SK-N-SH (cell line): ENCODE results near the gene CUL1. TPM values are rescaled to one million over a fixed set of nuclear protein-coding genes. Genes with fewer than 3 reads are reported as not detected.

Experiments used
- CTCF ChIA-PET: fragments of 300-600, 350-600 bp; formaldehyde crosslinking; extraction: SDS; loops from one replicate; lab custom pipeline; 2021; lab: Yijun Ruan, JAX
- POLR2A ChIA-PET: fragments of 350-600 bp; sonication (Branson Sonifier 250); formaldehyde crosslinking; extraction: SDS; loops from one replicate; lab custom pipeline; 2020; ENCODE audit warnings: antibody characterized with exemption, inconsistent platforms; lab: Yijun Ruan, JAX
- DNase-seq: peaks from one replicate; pipeline ENCODE4 v3.0.0; 2012
- H2AFZ ChIP-seq: fragments of 200-600 bp; sonication (generic); 2 replicates; pipeline ENCODE4 v1.8.1; 2016; ENCODE audit warnings: antibody characterized with exemption, mild to moderate bottlenecking, low read depth
- H3F3A ChIP-seq: fragments of 200-600 bp; sonication (generic); replicated peaks from 2 replicates; pipeline ENCODE3; 2016; ENCODE audit warnings: antibody characterized with exemption, mild to moderate bottlenecking; ENCODE audit not compliant: insufficient read depth
- H3K27ac ChIP-seq, 2 experiments: fragments of 200-500 bp in 1 of 2; fragments of 200-600 bp in 1 of 2; sonication (Bioruptor generic) in 1 of 2; sonication (generic), shearing (Covaris generic) in 1 of 2; 2 replicates each; pipeline versions ENCODE4 v1.5.1 to v1.6.1; 2014 to 2016; ENCODE audit warnings: low read depth in 2 of 2, inconsistent platforms in 1 of 2, low read length in 1 of 2, mild to moderate bottlenecking in 1 of 2, mixed read lengths in 1 of 2
- H3K27me3 ChIP-seq: fragments of 200-600 bp; sonication (generic), shearing (Covaris generic); 2 replicates; pipeline ENCODE4 v1.6.1; 2016; ENCODE audit warnings: mixed run types; ENCODE audit not compliant: insufficient read depth
- H3K36me3 ChIP-seq, 2 experiments: fragments of 200-500 bp in 1 of 2; fragments of 200-600 bp in 1 of 2; sonication (Bioruptor generic) in 1 of 2; sonication (generic) in 1 of 2; replicated peaks in 1 of 2; 2 replicates each; pipeline versions ENCODE3 to v1.5.1; 2014 to 2016; ENCODE audit warnings: low read length in 1 of 2, mild to moderate bottlenecking in 1 of 2; ENCODE audit not compliant: insufficient read depth in 2 of 2, control insufficient read depth in 1 of 2
- H3K4me1 ChIP-seq, 2 experiments: fragments of 200-500 bp in 1 of 2; fragments of 200-600 bp in 1 of 2; sonication (Bioruptor generic) in 1 of 2; sonication (generic), shearing (Covaris generic) in 1 of 2; 2 replicates each; pipeline versions ENCODE4 v1.5.1 to v1.6.1; 2014 to 2016; ENCODE audit warnings: low read depth in 1 of 2, low read length in 1 of 2, mixed run types in 1 of 2; ENCODE audit not compliant: insufficient read depth in 2 of 2, control insufficient read depth in 1 of 2
- H3K4me2 ChIP-seq: fragments of 200-600 bp; sonication (generic), shearing (Covaris generic); 2 replicates; pipeline ENCODE4 v1.6.1; 2017; ENCODE audit warnings: mixed run types
- H3K4me3 ChIP-seq, 2 experiments: fragments of 200-500 bp in 1 of 2; fragments of 200-600 bp in 1 of 2; sonication (Bioruptor generic) in 1 of 2; sonication (generic), shearing (Covaris generic) in 1 of 2; 2 replicates each; pipeline versions ENCODE4 v1.5.1 to v1.8.1; 2014 to 2016; ENCODE audit warnings: low read depth in 2 of 2, inconsistent platforms in 1 of 2, low read length in 1 of 2, mild to moderate bottlenecking in 1 of 2, mixed read lengths in 1 of 2, moderate library complexity in 1 of 2
- H3K79me2 ChIP-seq: fragments of 200-600 bp; sonication (generic); 2 replicates; pipeline ENCODE4 v1.8.1; 2017; ENCODE audit warnings: mild to moderate bottlenecking; ENCODE audit not compliant: insufficient read depth
- H3K9ac ChIP-seq: fragments of 200-600 bp; sonication (generic); 2 replicates; pipeline ENCODE4 v1.6.1; 2017; ENCODE audit warnings: mixed run types
- H3K9me2 ChIP-seq: fragments of 200-600 bp; sonication (generic); 2 replicates; pipeline ENCODE4 v1.6.1; 2017; ENCODE audit warnings: mixed run types
- H3K9me3 ChIP-seq: fragments of 200-600 bp; sonication (generic); 2 replicates; pipeline ENCODE4 v1.6.1; 2017; ENCODE audit warnings: mixed run types, mild to moderate bottlenecking, moderate library complexity
- H4K20me1 ChIP-seq: fragments of 200-600 bp; sonication (generic); 2 replicates; pipeline ENCODE4 v1.6.1; 2017; ENCODE audit warnings: mild to moderate bottlenecking, mixed run types; ENCODE audit not compliant: insufficient read depth
- CHD2 ChIP-seq: fragments of 150-350 bp; IDR thresholded peaks from 2 replicates; pipeline ENCODE4 v1.6.1; 2018; ENCODE audit warnings: low read length; ENCODE audit not compliant: partially characterized antibody
- EZH2phosphoT487 ChIP-seq: fragments of 200-600 bp; sonication (generic); IDR thresholded peaks from 2 replicates; pipeline ENCODE4 v1.6.1; 2017; ENCODE audit warnings: low read depth, mixed run types, mild to moderate bottlenecking, antibody characterized with exemption, moderate library complexity, borderline replicate concordance
- FOSL2 ChIP-seq: IDR thresholded peaks from 2 replicates; pipeline ENCODE4 v1.4.0; 2012; ENCODE audit warnings: low read depth, mild to moderate bottlenecking, moderate library complexity, borderline replicate concordance
- FOXJ3 ChIP-seq: sonication (generic); formaldehyde crosslinking; IDR thresholded peaks from 2 replicates; pipeline ENCODE4 v1.5.1; 2020; ENCODE audit warnings: mild to moderate bottlenecking, missing genetic modification reagents
- FOXM1 ChIP-seq: IDR thresholded peaks from 2 replicates; pipeline ENCODE4 v1.4.0; 2012; ENCODE audit warnings: low read depth, mild to moderate bottlenecking
- MEF2A ChIP-seq: IDR thresholded peaks from 2 replicates; pipeline ENCODE4 v1.4.0; 2012; ENCODE audit warnings: low read depth, borderline replicate concordance
- MXI1 ChIP-seq: IDR thresholded peaks from 2 replicates; pipeline ENCODE4 v1.6.1; 2012; ENCODE audit warnings: mild to moderate bottlenecking, low read depth, low read length, improper control_type of control experiment
- NFIC ChIP-seq: IDR thresholded peaks from 2 replicates; pipeline ENCODE4 v1.4.0; 2012; ENCODE audit warnings: borderline replicate concordance
- NRF1 ChIP-seq: IDR thresholded peaks from 2 replicates; pipeline ENCODE4 v1.6.1; 2012; ENCODE audit warnings: low read depth, mild to moderate bottlenecking, low read length
- POLR2AphosphoS5 ChIP-seq: IDR thresholded peaks from 2 replicates; pipeline ENCODE4 v1.6.1; 2012; ENCODE audit warnings: low read depth, low read length
- RAD21 ChIP-seq: IDR thresholded peaks from 2 replicates; pipeline ENCODE4 v1.6.1; 2012; ENCODE audit warnings: mild to moderate bottlenecking, low read length
- RCOR1 ChIP-seq: fragments of 150-350 bp; IDR thresholded peaks from 2 replicates; pipeline ENCODE4 v1.6.1; 2017; ENCODE audit warnings: antibody characterized with exemption, low read length
- RFX5 ChIP-seq: IDR thresholded peaks from 2 replicates; pipeline ENCODE4 v1.6.1; 2012; ENCODE audit warnings: mild to moderate bottlenecking, improper control_type of control experiment, low read length
- RXRA ChIP-seq: IDR thresholded peaks from 2 replicates; pipeline ENCODE4 v1.4.0; 2012; ENCODE audit warnings: low read depth, mild to moderate bottlenecking, borderline replicate concordance
- SIN3A ChIP-seq: IDR thresholded peaks from 2 replicates; pipeline ENCODE4 v1.6.1; 2012; ENCODE audit warnings: low read depth, mild to moderate bottlenecking, low read length, moderate library complexity, borderline replicate concordance
- SMC3 ChIP-seq: IDR thresholded peaks from 2 replicates; pipeline ENCODE4 v1.6.1; 2012; ENCODE audit warnings: low read depth, low read length, improper control_type of control experiment
- TAF1 ChIP-seq: IDR thresholded peaks from 2 replicates; pipeline ENCODE4 v1.6.1; 2012; ENCODE audit warnings: low read depth, mild to moderate bottlenecking, low read length, moderate library complexity, borderline replicate concordance
- TCF12 ChIP-seq: IDR thresholded peaks from 2 replicates; pipeline ENCODE4 v1.4.0; 2012
- TEAD4 ChIP-seq: IDR thresholded peaks from 2 replicates; pipeline ENCODE4 v1.4.0; 2012; ENCODE audit warnings: mild to moderate bottlenecking, borderline replicate concordance; ENCODE audit not compliant: insufficient read depth
- YY1 ChIP-seq: IDR thresholded peaks from 2 replicates; pipeline ENCODE4 v1.4.0; 2012; ENCODE audit warnings: low read depth, mild to moderate bottlenecking
- WGBS: methylation state at CpG from one replicate; pipeline ENCODE4 v1.1.6; 2017; ENCODE audit warnings: low lambda C conversion rate; 5-methylcytosine and 5-hydroxymethylcytosine counted together
- polyA plus RNA-seq, 3 experiments: library from polyadenylated mRNA; depleted of rRNA; stranded (reverse); fragments of >200 nt; gene quantifications; 2 replicates each; pipeline ENCODE4 v1.2.3, GENCODE V29; 2012
- TF ChIP-seq, protein P1 (sequence below): fragments of 150-350 bp; IDR thresholded peaks from 2 replicates; pipeline ENCODE4 v1.6.1; 2017; ENCODE audit warnings: antibody characterized with exemption, low read length, low read depth, borderline replicate concordance
- TF ChIP-seq, protein P2 (sequence below): IDR thresholded peaks from 2 replicates; pipeline ENCODE4 v1.4.0; 2012; ENCODE audit warnings: low read depth
- TF ChIP-seq, protein P3 (sequence below): IDR thresholded peaks from 2 replicates; pipeline ENCODE4 v1.4.0; 2012; ENCODE audit warnings: low read depth, borderline replicate concordance
- TF ChIP-seq, protein P4 (sequence below): IDR thresholded peaks from 2 replicates; pipeline ENCODE4 v1.4.0; 2012; ENCODE audit warnings: low read depth, borderline replicate concordance
- TF ChIP-seq, protein P5 (sequence below): IDR thresholded peaks from 2 replicates; pipeline ENCODE4 v1.6.1; 2012; ENCODE audit warnings: mild to moderate bottlenecking, low read depth, low read length, moderate library complexity

CUL1 gene
- polyA plus RNA-seq (2012; rRNA removed): 45.2 and 50.0 TPM in 2 replicates
- 56.0 and 56.7 TPM in 2 replicates for polyA plus RNA-seq (2012; cell fraction: cytosol; rRNA removed)
- 30.2 and 49.4 TPM in 2 replicates for polyA plus RNA-seq (2012; cell fraction: nucleus; rRNA removed)

DNA sequence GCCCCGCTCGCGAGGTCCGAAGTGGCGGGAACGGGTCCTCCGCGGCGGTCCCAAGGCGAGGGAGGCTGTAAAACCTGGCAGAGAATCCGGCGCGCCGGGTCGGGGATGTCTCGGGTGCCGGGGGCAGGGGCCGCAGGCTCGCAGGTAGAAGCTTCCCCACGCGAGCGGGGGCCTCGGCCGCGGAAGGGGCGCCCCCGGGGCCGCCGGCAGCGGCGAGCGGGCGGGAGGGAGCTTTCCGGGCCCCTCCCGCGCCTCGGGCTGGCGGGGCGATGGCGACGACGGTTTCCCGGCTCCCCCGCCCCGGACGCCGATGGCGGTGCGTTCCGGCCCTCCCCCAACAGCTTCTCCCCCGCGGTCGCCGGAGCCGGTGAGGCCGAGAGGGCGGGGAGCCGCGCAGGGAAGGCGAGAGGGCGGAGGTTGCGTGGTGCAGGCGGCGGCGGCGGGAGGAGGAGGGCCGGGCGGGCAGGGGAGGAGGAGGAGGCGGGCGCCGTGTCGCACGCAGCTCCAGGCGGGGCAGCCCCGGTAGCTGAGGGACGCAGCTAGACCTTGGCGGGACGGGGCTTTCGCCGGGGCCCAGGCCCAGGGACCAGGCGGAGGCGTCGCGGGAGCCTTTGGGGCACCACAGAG, at the start of gene CUL1:
Gene CUL1 (plus strand): TSS at position 507 of the 627 bp plus-strand sequence. CDS start 31,220 bp downstream, outside the sequence.
- Histone ChIP-seq H3K27me3 (no peaks in the 10 kb centered on the region), H3K36me3 (peaks cover 0 to 2% of the 10 kb centered on the region in 2 experiments), H3K27ac (peak within 1 kb of the TSS; percentile 77 to 91), H4K20me1 (peaks cover 39% of the 10 kb centered on the region), H3K9me2 (no peaks in the 10 kb centered on the region), H3K4me3 (peak within 1 kb of the TSS; percentile 84 to 100), H3K79me2 (peaks cover 44% of the 10 kb centered on the region), H3K4me2 (peak within 1 kb of the TSS; percentile 96), H3K9me3 (no peaks in the 10 kb centered on the region), H3K4me1 (peaks cover 26 to 33% of the 10 kb centered on the region in 2 experiments), H3F3A (peaks cover 13% of the 10 kb centered on the region), H2AFZ (peak within 1 kb of the TSS; percentile 85), H3K9ac (peak within 1 kb of the TSS; percentile 86)
- DNase-seq: peak; percentile 93
- 0% methylated on average over 5 of the region's 84 CpGs for WGBS
- ChIA-PET CTCF (interaction anchor here (0.8 to 2.0 kb wide), 5 partner anchors 49 to 158 kb away, joined by 3 to 9 read pairs (median 3); no protein-coding TSS in a partner anchor), POLR2A (interaction anchor here (0.5 to 0.9 kb wide), 9 partner anchors 10 to 1092 kb away, joined by 3 to 4 read pairs (median 3); partner anchors contain the start of gene ZNF425)
- TF ChIP-seq NFIC: no peak
- no peak for TF ChIP-seq MEF2A
- TF ChIP-seq FOSL2: no peak
- peak; percentile 45; the same call in 1 of the 2 replicates for TF ChIP-seq SIN3A
- no peak; the same call in 1 of the 2 replicates for TF ChIP-seq MXI1
- TF ChIP-seq EZH2phosphoT487: no peak
- TF ChIP-seq, protein P1, sequence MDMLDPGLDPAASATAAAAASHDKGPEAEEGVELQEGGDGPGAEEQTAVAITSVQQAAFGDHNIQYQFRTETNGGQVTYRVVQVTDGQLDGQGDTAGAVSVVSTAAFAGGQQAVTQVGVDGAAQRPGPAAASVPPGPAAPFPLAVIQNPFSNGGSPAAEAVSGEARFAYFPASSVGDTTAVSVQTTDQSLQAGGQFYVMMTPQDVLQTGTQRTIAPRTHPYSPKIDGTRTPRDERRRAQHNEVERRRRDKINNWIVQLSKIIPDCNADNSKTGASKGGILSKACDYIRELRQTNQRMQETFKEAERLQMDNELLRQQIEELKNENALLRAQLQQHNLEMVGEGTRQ: no peak
- peak; percentile 78 for TF ChIP-seq TAF1
- TF ChIP-seq, protein P2, sequence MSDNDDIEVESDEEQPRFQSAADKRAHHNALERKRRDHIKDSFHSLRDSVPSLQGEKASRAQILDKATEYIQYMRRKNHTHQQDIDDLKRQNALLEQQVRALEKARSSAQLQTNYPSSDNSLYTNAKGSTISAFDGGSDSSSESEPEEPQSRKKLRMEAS: peak; percentile 29
- TF ChIP-seq FOXM1: no peak
- TF ChIP-seq, protein P3, sequence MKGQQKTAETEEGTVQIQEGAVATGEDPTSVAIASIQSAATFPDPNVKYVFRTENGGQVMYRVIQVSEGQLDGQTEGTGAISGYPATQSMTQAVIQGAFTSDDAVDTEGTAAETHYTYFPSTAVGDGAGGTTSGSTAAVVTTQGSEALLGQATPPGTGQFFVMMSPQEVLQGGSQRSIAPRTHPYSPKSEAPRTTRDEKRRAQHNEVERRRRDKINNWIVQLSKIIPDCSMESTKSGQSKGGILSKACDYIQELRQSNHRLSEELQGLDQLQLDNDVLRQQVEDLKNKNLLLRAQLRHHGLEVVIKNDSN: no peak; the same call in 1 of the 2 replicates
- TF ChIP-seq TCF12: no peak; the same call in 1 of the 2 replicates
- no peak for TF ChIP-seq YY1
- TF ChIP-seq, protein P4, sequence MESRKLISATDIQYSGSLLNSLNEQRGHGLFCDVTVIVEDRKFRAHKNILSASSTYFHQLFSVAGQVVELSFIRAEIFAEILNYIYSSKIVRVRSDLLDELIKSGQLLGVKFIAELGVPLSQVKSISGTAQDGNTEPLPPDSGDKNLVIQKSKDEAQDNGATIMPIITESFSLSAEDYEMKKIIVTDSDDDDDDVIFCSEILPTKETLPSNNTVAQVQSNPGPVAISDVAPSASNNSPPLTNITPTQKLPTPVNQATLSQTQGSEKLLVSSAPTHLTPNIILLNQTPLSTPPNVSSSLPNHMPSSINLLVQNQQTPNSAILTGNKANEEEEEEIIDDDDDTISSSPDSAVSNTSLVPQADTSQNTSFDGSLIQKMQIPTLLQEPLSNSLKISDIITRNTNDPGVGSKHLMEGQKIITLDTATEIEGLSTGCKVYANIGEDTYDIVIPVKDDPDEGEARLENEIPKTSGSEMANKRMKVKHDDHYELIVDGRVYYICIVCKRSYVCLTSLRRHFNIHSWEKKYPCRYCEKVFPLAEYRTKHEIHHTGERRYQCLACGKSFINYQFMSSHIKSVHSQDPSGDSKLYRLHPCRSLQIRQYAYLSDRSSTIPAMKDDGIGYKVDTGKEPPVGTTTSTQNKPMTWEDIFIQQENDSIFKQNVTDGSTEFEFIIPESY: no peak
- TF ChIP-seq NRF1: no peak
- no peak for TF ChIP-seq RFX5
- no peak for TF ChIP-seq SMC3
- no peak for TF ChIP-seq RAD21
- TF ChIP-seq FOXJ3: 0 out of 2 replicates have a peak, but pooled peaks have one; percentile 42
- TF ChIP-seq, protein P5, sequence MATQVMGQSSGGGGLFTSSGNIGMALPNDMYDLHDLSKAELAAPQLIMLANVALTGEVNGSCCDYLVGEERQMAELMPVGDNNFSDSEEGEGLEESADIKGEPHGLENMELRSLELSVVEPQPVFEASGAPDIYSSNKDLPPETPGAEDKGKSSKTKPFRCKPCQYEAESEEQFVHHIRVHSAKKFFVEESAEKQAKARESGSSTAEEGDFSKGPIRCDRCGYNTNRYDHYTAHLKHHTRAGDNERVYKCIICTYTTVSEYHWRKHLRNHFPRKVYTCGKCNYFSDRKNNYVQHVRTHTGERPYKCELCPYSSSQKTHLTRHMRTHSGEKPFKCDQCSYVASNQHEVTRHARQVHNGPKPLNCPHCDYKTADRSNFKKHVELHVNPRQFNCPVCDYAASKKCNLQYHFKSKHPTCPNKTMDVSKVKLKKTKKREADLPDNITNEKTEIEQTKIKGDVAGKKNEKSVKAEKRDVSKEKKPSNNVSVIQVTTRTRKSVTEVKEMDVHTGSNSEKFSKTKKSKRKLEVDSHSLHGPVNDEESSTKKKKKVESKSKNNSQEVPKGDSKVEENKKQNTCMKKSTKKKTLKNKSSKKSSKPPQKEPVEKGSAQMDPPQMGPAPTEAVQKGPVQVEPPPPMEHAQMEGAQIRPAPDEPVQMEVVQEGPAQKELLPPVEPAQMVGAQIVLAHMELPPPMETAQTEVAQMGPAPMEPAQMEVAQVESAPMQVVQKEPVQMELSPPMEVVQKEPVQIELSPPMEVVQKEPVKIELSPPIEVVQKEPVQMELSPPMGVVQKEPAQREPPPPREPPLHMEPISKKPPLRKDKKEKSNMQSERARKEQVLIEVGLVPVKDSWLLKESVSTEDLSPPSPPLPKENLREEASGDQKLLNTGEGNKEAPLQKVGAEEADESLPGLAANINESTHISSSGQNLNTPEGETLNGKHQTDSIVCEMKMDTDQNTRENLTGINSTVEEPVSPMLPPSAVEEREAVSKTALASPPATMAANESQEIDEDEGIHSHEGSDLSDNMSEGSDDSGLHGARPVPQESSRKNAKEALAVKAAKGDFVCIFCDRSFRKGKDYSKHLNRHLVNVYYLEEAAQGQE: no peak
- peak; percentile 76 for TF ChIP-seq POLR2AphosphoS5
- no peak for TF ChIP-seq TEAD4
- no peak for TF ChIP-seq RXRA
- peak; percentile 55 for TF ChIP-seq CHD2
- TF ChIP-seq RCOR1: 0 out of 2 replicates have a peak, but pooled peaks have one; percentile 11
